HepG2 (cell line): ENCODE results near the gene MCRIP2. TPM values are rescaled to one million over a fixed set of nuclear protein-coding genes. Genes with fewer than 3 reads are reported as not detected.

Source experiments
- ATAC-seq: fragments of 200-7000 bp; cut with Tn5 transposase; 3 replicates; pipeline ENCODE4 v1.9.1; 2020; ENCODE audit warnings: mild to moderate bottlenecking, moderate library complexity
- BruUV-seq: library from RNA; stranded (reverse); fragments of 400-500 nt; replicated peaks from 2 replicates; lab custom pipeline; 2021; lab: Mats Ljungman, UMichigan
- CTCF ChIA-PET: fragments of 300-600 bp; formaldehyde crosslinking; extraction: SDS; loops from one replicate; lab custom pipeline; 2021; ENCODE audit warnings: low total read pairs, inconsistent platforms, low intra/inter-chr PET ratio; lab: Yijun Ruan, JAX
- POLR2A ChIA-PET: fragments of 350-600 bp; sonication (Branson Sonifier 250); formaldehyde crosslinking; loops from one replicate; lab custom pipeline; 2020; ENCODE audit warnings: antibody characterized with exemption, inconsistent platforms; lab: Yijun Ruan, JAX
- DNase-seq: peaks from one replicate; pipeline ENCODE4 v3.0.0-alpha.2; 2015; ENCODE audit warnings: low spot score
- FAIRE-seq: peaks from 3 replicates; lab custom pipeline; 2011; peaks lifted over from hg19 to GRCh38; lab: Jason Lieb, UNC
- H2AFZ ChIP-seq: one replicate; pipeline ENCODE4 v1.6.1; 2011; ENCODE audit warnings: low read length, inconsistent platforms
- H3K27ac ChIP-seq: fragments of 300-600 bp; 3 replicates; pipeline ENCODE4 v1.8.0; 2011; ENCODE audit warnings: mixed run types, mild to moderate bottlenecking, mixed read lengths, low read length, inconsistent platforms; ENCODE audit not compliant: insufficient read depth; ENCODE audit errors: extremely low read length
- H3K27me3 ChIP-seq, 2 experiments: fragments of 200-600 bp in 1 of 2; 2 replicates in 1 of 2; 3 replicates in 1 of 2; pipeline versions ENCODE4 v1.6.0 to v1.8.0; 2011; ENCODE audit warnings: low read length in 2 of 2, mild to moderate bottlenecking in 2 of 2, moderate library complexity in 2 of 2, inconsistent platforms in 1 of 2; ENCODE audit not compliant: insufficient read depth in 2 of 2, control insufficient read depth in 1 of 2
- H3K36me3 ChIP-seq, 2 experiments: fragments of 200-600 bp in 1 of 2; replicated peaks in 1 of 2; 2 replicates in 1 of 2; 3 replicates in 1 of 2; pipeline versions ENCODE4 v1.5.1 to v1.8.0; 2011; ENCODE audit warnings: low read length in 2 of 2, inconsistent platforms in 1 of 2; ENCODE audit not compliant: insufficient read depth in 2 of 2, control insufficient read depth in 1 of 2
- H3K4me1 ChIP-seq: 2 replicates; pipeline ENCODE4 v1.5.1; 2012; ENCODE audit warnings: low read length, inconsistent platforms; ENCODE audit not compliant: insufficient read depth
- H3K4me2 ChIP-seq: 2 replicates; pipeline ENCODE4 v1.6.0; 2011; ENCODE audit warnings: low read depth, low read length, inconsistent platforms
- H3K4me3 ChIP-seq, 3 experiments: fragments of 200-600 bp in 1 of 3; sonication (generic), shearing (Covaris generic) in 1 of 3; replicated peaks in 1 of 3; 2 replicates each; pipeline ENCODE4 v1.5.1; 2011 to 2016; ENCODE audit warnings: low read length in 3 of 3, inconsistent platforms in 2 of 3, low read depth in 2 of 3, mild to moderate bottlenecking in 2 of 3, control low read depth in 1 of 3, mixed read lengths in 1 of 3; ENCODE audit not compliant: insufficient read depth in 1 of 3
- H3K79me2 ChIP-seq: one replicate; pipeline ENCODE4 v1.6.1; 2011; ENCODE audit warnings: low read length, inconsistent platforms; ENCODE audit not compliant: insufficient read depth
- H3K9ac ChIP-seq: 2 replicates; pipeline ENCODE4 v1.6.0; 2011; ENCODE audit warnings: mild to moderate bottlenecking, low read depth, low read length, inconsistent platforms; ENCODE audit not compliant: insufficient read depth
- H3K9me3 ChIP-seq: 2 replicates; pipeline ENCODE4 v1.5.1; 2012; ENCODE audit warnings: mild to moderate bottlenecking, low read length
- H4K20me1 ChIP-seq: 2 replicates; pipeline ENCODE4 v1.6.0; 2011; ENCODE audit warnings: inconsistent platforms, mild to moderate bottlenecking, low read length, moderate library complexity; ENCODE audit not compliant: insufficient read depth
- ARID2 ChIP-seq: sonication (generic); formaldehyde crosslinking; IDR thresholded peaks from 2 replicates; pipeline ENCODE4 v1.8.1; 2022; ENCODE audit warnings: mild to moderate bottlenecking, missing genetic modification reagents, borderline replicate concordance
- ATF7-NPFF ChIP-seq: sonication (generic); formaldehyde crosslinking; IDR thresholded peaks from 2 replicates; pipeline ENCODE4 v1.8.1; 2023; ENCODE audit warnings: mild to moderate bottlenecking, low read depth, missing genetic modification reagents, moderate library complexity
- BHLHE40 ChIP-seq: IDR thresholded peaks from 2 replicates; pipeline ENCODE4 v1.6.1; 2011; ENCODE audit warnings: low read length, improper control_type of control experiment
- CENPX ChIP-seq: sonication (generic); formaldehyde crosslinking; IDR thresholded peaks from 2 replicates; pipeline ENCODE4 v1.9.0; 2021; ENCODE audit warnings: mild to moderate bottlenecking, missing genetic modification reagents, moderate library complexity
- ELF3 ChIP-seq: IDR thresholded peaks from 2 replicates; pipeline ENCODE4 v1.6.1; 2016; ENCODE audit warnings: missing genetic modification reagents, missing compliant biosample characterization
- GATAD1 ChIP-seq: IDR thresholded peaks from 2 replicates; pipeline ENCODE4 v1.6.1; 2016; ENCODE audit warnings: missing genetic modification reagents, missing compliant biosample characterization
- HNRNPK ChIP-seq: fragments of 200-400 bp; formaldehyde crosslinking; IDR thresholded peaks from 2 replicates; pipeline ENCODE4 v1.6.1; 2018; ENCODE audit warnings: low read length, low read depth, moderate library complexity, mild to moderate bottlenecking; ENCODE audit not compliant: poor library complexity, severe bottlenecking
- NFYC ChIP-seq: IDR thresholded peaks from 2 replicates; pipeline ENCODE4 v1.6.1; 2016; ENCODE audit warnings: missing genetic modification reagents, missing compliant biosample characterization
- NR0B2 ChIP-seq: sonication (generic); formaldehyde crosslinking; IDR thresholded peaks from 2 replicates; pipeline ENCODE4 v1.4.0; 2020; ENCODE audit warnings: mild to moderate bottlenecking, missing genetic modification reagents
- NR2F2 ChIP-seq: IDR thresholded peaks from 2 replicates; pipeline ENCODE4 v1.6.1; 2012; ENCODE audit warnings: low read depth, inconsistent platforms, borderline replicate concordance
- RAD21 ChIP-seq: fragments of 450-650 bp; formaldehyde crosslinking; IDR thresholded peaks from 2 replicates; pipeline ENCODE4 v1.5.0; 2020; ENCODE audit warnings: mild to moderate bottlenecking
- RARG ChIP-seq: sonication (generic); formaldehyde crosslinking; IDR thresholded peaks from 2 replicates; pipeline ENCODE4 v1.4.0; 2020; ENCODE audit warnings: low read depth, mild to moderate bottlenecking, missing genetic modification reagents
- RBFOX2 ChIP-seq: fragments of 200-400 bp; formaldehyde crosslinking; IDR thresholded peaks from 2 replicates; pipeline ENCODE4 v1.6.1; 2017; ENCODE audit warnings: low read depth, mild to moderate bottlenecking, low read length
- SMARCE1 ChIP-seq: fragments of 450-650 bp; IDR thresholded peaks from 2 replicates; pipeline ENCODE4 v1.6.1; 2017; ENCODE audit warnings: borderline replicate concordance
- ZBTB8A ChIP-seq: sonication (generic); formaldehyde crosslinking; IDR thresholded peaks from 2 replicates; pipeline ENCODE4 v1.4.0; 2020; ENCODE audit warnings: mild to moderate bottlenecking, low read depth, missing genetic modification reagents, borderline replicate concordance
- ZC3H13 ChIP-seq: sonication (generic); formaldehyde crosslinking; IDR thresholded peaks from 2 replicates; pipeline ENCODE4 v1.8.1; 2023; ENCODE audit warnings: mild to moderate bottlenecking, missing genetic modification reagents, moderate library complexity
- ZFP91 ChIP-seq: sonication (generic); formaldehyde crosslinking; IDR thresholded peaks from 2 replicates; pipeline ENCODE4 v1.9.0; 2022; ENCODE audit warnings: missing genetic modification reagents, mild to moderate bottlenecking, borderline replicate concordance
- ZFYVE20 ChIP-seq: sonication (generic); formaldehyde crosslinking; IDR thresholded peaks from 2 replicates; pipeline ENCODE4 v1.8.0; 2023; ENCODE audit warnings: low read depth, mild to moderate bottlenecking, moderate library complexity, missing genetic modification reagents, borderline replicate concordance
- ZNF256 ChIP-seq: sonication (generic); formaldehyde crosslinking; conservative IDR thresholded peaks from 2 replicates; pipeline ENCODE4 v1.4.0; 2020; ENCODE audit warnings: missing genetic modification reagents
- ZNF263 ChIP-seq: sonication (generic); formaldehyde crosslinking; IDR thresholded peaks from 2 replicates; pipeline ENCODE4 v1.4.0; 2020; ENCODE audit warnings: missing genetic modification reagents
- ZNF567 ChIP-seq: sonication (generic); formaldehyde crosslinking; IDR thresholded peaks from 2 replicates; pipeline ENCODE4 v1.8.1; 2023; ENCODE audit warnings: mild to moderate bottlenecking, missing genetic modification reagents, borderline replicate concordance
- ZNF619 ChIP-seq: sonication (generic); formaldehyde crosslinking; IDR thresholded peaks from 2 replicates; pipeline ENCODE4 v1.4.0; 2020; ENCODE audit warnings: mild to moderate bottlenecking, missing genetic modification reagents
- ZNF703 ChIP-seq: sonication (generic); formaldehyde crosslinking; IDR thresholded peaks from 2 replicates; pipeline ENCODE4 v1.5.1; 2020; ENCODE audit warnings: missing genetic modification reagents, mild to moderate bottlenecking, moderate library complexity, borderline replicate concordance
- ZZZ3 ChIP-seq: sonication (generic); formaldehyde crosslinking; IDR thresholded peaks from 2 replicates; pipeline ENCODE4 v1.4.0; 2020; ENCODE audit warnings: missing genetic modification reagents, mild to moderate bottlenecking, borderline replicate concordance
- WGBS: methylation state at CpG from one replicate; pipeline ENCODE4 v1.1.6; 2017; ENCODE audit warnings: low lambda C conversion rate; 5-methylcytosine and 5-hydroxymethylcytosine counted together
- in situ Hi-C: cut with HindIII; loops from 2 replicates; pipeline ENCODE4 v1.10.0; 2017; ENCODE audit warnings: low pct_unique_long_range_greater_than_20kb; ENCODE audit not compliant: extremely low pct_ligation_motif_present
- intact Hi-C: fragments of 100-400 bp; cut with micrococcal nuclease; formaldehyde crosslinking; loops from one replicate; pipeline ENCODE4 v1.10.0; 2022; ENCODE audit not compliant: unreplicated experiment
- polyA plus RNA-seq, 8 experiments: library from polyadenylated mRNA; depleted of rRNA in 3 of 8; stranded (reverse) in 7 of 8; unstranded in 1 of 8; fragments of >200 nt; fragmentation: Illumina TruSeq in 4 of 8; extraction: Trizol in 4 of 8; gene quantifications; 2 replicates each; pipeline versions ENCODE4 v1.2.1 to v1.2.3, GENCODE V29; 2011 to 2016; ENCODE audit warnings: low read depth in 4 of 8, missing spikeins in 1 of 8, mixed read lengths in 1 of 8; ENCODE audit not compliant: insufficient read depth in 1 of 8
- total RNA-seq, 5 experiments: library from RNA; depleted of rRNA; stranded (reverse); fragments of >200 nt; fragmentation: Illumina TruSeq; extraction: Trizol; gene quantifications; 2 replicates each; pipeline ENCODE4 v1.2.3, GENCODE V29; 2016; ENCODE audit warnings: low read depth in 1 of 5

The MCRIP2 gene
- total and polyA plus RNA-seq, 2 of the 13 experiments (the other 11 are each of a cell fraction or from before 2014, with no cell fraction given), result 39.6 to 76.7 TPM

DNA sequence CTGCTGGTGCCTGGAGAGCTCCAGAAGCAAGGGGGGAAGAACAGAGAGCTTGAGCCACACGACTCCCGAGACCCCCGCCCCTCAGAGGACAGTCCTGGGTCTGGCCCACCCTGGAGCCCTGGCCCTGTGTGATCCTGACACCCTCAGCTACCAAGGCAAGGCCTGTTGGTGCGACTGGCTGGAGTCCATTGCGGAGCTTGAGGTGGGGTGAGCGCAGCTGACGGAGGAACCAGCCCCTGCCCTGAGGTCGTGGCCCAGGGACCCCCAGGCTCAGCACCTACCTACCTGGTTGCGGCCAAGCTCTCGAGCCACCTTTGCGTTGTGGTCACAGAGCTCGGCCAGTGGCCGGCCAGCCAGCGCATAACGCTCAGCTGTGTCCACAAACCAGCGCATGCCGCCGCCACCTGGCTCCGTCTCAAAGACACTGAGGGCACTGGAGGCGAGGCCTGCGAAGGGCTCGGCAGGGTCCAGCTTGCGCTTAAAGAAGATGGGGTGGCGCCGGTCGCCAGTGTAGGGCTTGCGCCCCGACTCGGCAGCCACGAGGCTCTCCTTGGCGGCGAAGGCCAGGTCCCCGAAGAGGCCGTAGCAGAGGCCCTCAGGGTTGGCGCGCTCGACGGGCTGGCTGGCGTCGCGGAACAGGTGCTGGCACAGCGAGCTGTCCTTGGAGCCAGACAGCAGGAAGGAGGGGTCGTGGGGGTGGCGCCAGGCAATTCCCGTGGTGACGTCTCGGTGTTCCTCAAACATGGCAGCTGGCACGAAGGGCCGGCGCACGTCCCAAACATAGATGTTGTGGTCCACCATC, 45.0 kb downstream of the MCRIP2 start:
- DNase-seq, result no peak
- no peak for FAIRE-seq
- in situ Hi-C loops (no loop called here), intact Hi-C loops (no loop called here)
- no peaks in the 10 kb centered on the region for H3K9me3 ChIP-seq
- H3K4me3 ChIP-seq, result no peak overlapping the region
- H3K9ac ChIP-seq, result no peak overlapping the region
- over 99% methylated on average over 28 of the region's 51 CpGs for WGBS
- ChIA-PET POLR2A (interaction anchor here (1.2 kb wide), 1 partner anchor 34 kb away, joined by 3 read pairs; the partner anchor contains the start of gene ANTKMT), CTCF (interaction anchor here (1.1 to 1.5 kb wide), 2 partner anchors 19 to 76 kb away, joined by 3 to 4 read pairs; partner anchors contain the start of gene RHOT2)
- no peak for ATAC-seq
- H3K27ac ChIP-seq, result no peak overlapping the region
- H3K4me1 ChIP-seq, result peaks cover 25% of the 10 kb centered on the region
- H3K36me3 ChIP-seq, result peaks cover 10 to 17% of the 10 kb centered on the region in 2 experiments; a peak in 4 of 5 replicates
- H3K4me2 ChIP-seq, result no peak overlapping the region
- H3K27me3 ChIP-seq, result no peaks in the 10 kb centered on the region; a peak in 1 of 5 replicates
- no peak overlapping the region for H2AFZ ChIP-seq
- H4K20me1 ChIP-seq, result no peaks in the 10 kb centered on the region
- peaks cover 8% of the 10 kb centered on the region for H3K79me2 ChIP-seq
- no TSS peak for BruUV-seq
- TF ChIP-seq GATAD1 (CRISPR knock-in tag) (no peak), NFYC (no peak), RARG (no peak), NR0B2 (no peak), ZNF703 (no peak), HNRNPK (no peak), RBFOX2 (peak; percentile 62), ZBTB8A (no peak), ATF7-NPFF (no peak), ARID2 (CRISPR knock-in tag) (no peak), ZNF256 (CRISPR knock-in tag) (no peak), BHLHE40 (no peak), ZNF619 (CRISPR knock-in tag) (no peak), RAD21 (CRISPR knock-in tag) (no peak), ZC3H13 (CRISPR knock-in tag) (peak; percentile 26; the same call in 1 of the 2 replicates), ZNF567 (CRISPR knock-in tag) (no peak), SMARCE1 (no peak), ZFP91 (CRISPR knock-in tag) (0 out of 2 replicates have a peak, but pooled peaks have one; percentile 42), ZNF263 (CRISPR knock-in tag) (no peak), ZFYVE20 (CRISPR knock-in tag) (no peak), ELF3 (CRISPR knock-in tag) (no peak), CENPX (no peak), ZZZ3 (CRISPR knock-in tag) (no peak), NR2F2 (no peak)
